GM10847 (cell line): ENCODE data around the gene SNRNP48.

Experiments
- POLR2A ChIP-seq: IDR thresholded peaks from 2 replicates; pipeline ENCODE4 v1.6.1; 2011; ENCODE audit not compliant: insufficient read length; ENCODE audit errors: extremely low read depth

SNRNP48 gene

GRCh38 chr6:7554533-7555275, 35.3 kb upstream of the SNRNP48 start:
- no peak for TF ChIP-seq POLR2A

- TF ChIP-seq POLR2A, result no peak
Observed at GRCh38 chr6:7555671-7556070, 34.3 kb upstream of the SNRNP48 start.

GRCh38 chr6:7556394-7557106, 33.4 kb upstream of the SNRNP48 start:
- TF ChIP-seq POLR2A, result no peak

GRCh38 chr6:7557652-7558051, 32.3 kb upstream of the SNRNP48 start:
- no peak for TF ChIP-seq POLR2A

GRCh38 chr6:7558781-7559180, 31.2 kb upstream of the SNRNP48 start:
- no peak for TF ChIP-seq POLR2A

GRCh38 chr6:7559196-7559595, 30.8 kb upstream of the SNRNP48 start:
- no peak for TF ChIP-seq POLR2A

GRCh38 chr6:7559651-7560385, 30.2 kb upstream of the SNRNP48 start:
- no peak for TF ChIP-seq POLR2A

GRCh38 chr6:7561153-7561964, 28.6 kb upstream of the SNRNP48 start:
- TF ChIP-seq POLR2A, result no peak

GRCh38 chr6:7562769-7563168, 27.2 kb upstream of the SNRNP48 start:
- TF ChIP-seq POLR2A, result no peak

GRCh38 chr6:7566107-7566506, 23.9 kb upstream of the SNRNP48 start:
- no peak for TF ChIP-seq POLR2A

GRCh38 chr6:7566617-7567173, 23.3 kb upstream of the SNRNP48 start:
- no peak for TF ChIP-seq POLR2A

GRCh38 chr6:7568021-7568420, 22.0 kb upstream of the SNRNP48 start:
- TF ChIP-seq POLR2A, result no peak

- no peak for TF ChIP-seq POLR2A
Observed at GRCh38 chr6:7569082-7569481, 20.9 kb upstream of the SNRNP48 start.

GRCh38 chr6:7572213-7572943, 17.6 kb upstream of the SNRNP48 start:
- TF ChIP-seq POLR2A, result no peak
